HG02759 (cell line): ENCODE measurements around the gene CHRM4.
"Not testable (repeated sequence)": the region's sequence is repeated elsewhere in the genome, so short reads cannot be mapped to it uniquely, and the experiment has no call there.

Source experiments
- ATAC-seq: cut with Tn5 transposase; IDR thresholded peaks from one replicate; pipeline ENCODE4 v1.9.1; 2021; ENCODE audit warnings: mild to moderate bottlenecking, moderate library complexity; ENCODE audit not compliant: unreplicated experiment

CHRM4 gene

DNA sequence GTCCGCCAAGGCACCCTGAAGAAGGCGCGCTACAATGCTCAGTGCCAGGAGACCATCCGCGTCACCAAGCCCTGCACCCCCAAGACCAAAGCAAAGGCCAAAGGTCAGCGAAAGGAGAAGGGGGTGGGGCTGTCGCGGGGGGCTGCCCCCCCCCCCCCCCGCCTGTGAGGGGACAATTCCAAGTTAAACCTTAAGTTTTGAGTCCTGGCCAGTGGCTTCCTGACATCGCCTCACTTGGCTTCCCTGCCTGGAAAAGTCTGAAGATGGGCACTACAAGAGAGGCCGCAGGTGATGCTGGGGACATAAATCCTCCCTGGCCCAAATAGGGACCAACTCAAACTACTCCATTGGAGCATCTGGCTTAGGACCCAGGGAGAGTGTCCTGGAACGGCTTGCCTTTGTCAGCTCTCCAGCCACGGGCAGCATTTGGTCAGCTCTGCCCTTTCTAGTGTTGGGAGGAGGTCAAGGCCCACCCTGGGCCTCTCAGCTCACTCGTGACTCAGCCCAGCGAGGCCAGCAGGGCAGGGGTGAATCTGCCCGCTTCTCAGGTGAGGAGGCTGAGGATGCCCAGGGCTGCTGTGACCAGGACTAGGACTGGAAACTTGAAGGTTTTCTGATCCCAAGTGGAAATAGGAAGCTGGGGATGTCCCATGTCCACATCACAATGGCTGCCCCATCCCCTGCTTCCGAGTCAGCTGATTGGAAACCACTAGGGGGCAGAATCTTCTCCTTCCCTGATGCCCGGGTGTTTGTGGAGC, 8.8 kb downstream of the CHRM4 start:
- ATAC-seq: no peak

- ATAC-seq: no peak
These were observed 9.5 kb downstream of the CHRM4 start for GRCh38 chr11:46381819-46382645.

- peak; percentile 23 for ATAC-seq
These were observed 10.3 kb downstream of the CHRM4 start, which contains the start of gene MDK for GRCh38 chr11:46381048-46381818. Gene MDK (plus strand): TSS chr11:46381669. CDS start chr11:46382058, 389 bp downstream.

- ATAC-seq: peak; percentile 42
These were observed 11.1 kb downstream of the CHRM4 start for GRCh38 chr11:46380340-46381047.

DNA sequence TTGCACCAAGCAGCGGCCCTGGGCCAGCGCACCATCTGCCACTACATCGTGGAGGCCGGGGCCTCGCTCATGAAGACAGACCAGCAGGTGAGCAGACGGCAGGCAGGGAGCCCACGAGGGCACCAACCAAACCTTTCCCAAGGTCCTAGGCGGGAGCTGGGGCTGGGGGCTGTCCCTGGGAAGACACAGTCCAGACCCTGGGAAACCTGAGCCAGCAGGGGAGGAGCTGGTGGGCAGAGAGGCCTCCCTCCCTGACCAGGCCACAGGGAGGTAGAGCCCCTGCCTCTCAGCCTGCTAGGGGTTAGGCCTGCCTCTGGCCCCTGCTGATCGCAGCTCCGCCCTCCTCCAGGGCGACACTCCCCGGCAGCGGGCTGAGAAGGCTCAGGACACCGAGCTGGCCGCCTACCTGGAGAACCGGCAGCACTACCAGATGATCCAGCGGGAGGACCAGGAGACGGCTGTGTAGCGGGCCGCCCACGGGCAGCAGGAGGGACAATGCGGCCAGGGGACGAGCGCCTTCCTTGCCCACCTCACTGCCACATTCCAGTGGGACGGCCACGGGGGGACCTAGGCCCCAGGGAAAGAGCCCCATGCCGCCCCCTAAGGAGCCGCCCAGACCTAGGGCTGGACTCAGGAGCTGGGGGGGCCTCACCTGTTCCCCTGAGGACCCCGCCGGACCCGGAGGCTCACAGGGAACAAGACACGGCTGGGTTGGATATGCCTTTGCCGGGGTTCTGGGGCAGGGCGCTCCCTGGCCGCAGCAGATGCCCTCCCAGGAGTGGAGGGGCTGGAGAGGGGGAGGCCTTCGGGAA, 11.9 kb downstream of the CHRM4 start:
- ATAC-seq: not testable (repeated sequence)

- ATAC-seq: no peak
These were observed 12.6 kb downstream of the CHRM4 start for GRCh38 chr11:46378811-46379481.

DNA sequence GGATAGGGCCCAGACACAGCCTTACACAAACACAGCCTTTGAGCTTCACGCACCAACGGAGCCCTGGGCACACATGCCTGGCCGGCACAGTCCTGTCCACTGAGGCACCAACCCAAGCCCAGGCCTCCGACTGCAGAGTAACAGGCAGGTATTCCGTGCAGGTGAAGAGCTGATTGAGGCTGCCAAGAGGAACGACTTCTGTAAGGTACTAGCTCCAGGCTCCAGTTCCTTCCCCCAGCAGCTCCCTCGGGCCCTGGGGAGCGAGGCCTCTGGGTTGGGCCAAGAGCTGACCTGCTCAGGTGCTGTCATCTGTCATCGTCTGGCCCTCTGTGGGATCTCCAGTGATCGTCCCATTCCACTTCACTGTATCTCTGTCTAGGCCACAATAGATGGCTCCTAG, 13.3 kb downstream of the CHRM4 start:
- ATAC-seq: no peak

DNA sequence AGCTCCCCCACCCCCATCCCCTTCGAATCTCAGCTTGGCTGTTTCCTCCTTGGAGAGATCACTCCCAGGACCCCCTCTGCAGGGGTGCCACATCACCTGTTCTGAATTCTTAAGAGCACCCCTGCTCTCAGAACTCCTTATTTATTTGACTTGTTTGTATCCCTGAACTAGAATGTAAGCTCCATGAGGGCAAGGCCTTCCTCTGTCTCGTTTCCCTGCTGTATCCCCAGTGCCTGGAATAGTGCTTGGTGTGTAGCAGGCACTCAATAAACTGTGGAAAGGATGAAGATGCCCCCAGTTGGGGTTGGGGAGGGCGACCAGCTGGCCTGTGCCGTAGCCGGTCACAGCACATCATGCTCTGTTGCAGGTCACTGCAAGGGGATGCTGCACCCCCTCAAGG, 13.7 kb downstream of the CHRM4 start:
- ATAC-seq: no peak

GRCh38 chr11:46377290-46377689, 14.3 kb downstream of the CHRM4 start:
- no peak for ATAC-seq

GRCh38 chr11:46376258-46377050, 15.1 kb downstream of the CHRM4 start:
- no peak for ATAC-seq

- no peak for ATAC-seq
These were observed 16.0 kb downstream of the CHRM4 start for GRCh38 chr11:46375392-46376101.

- ATAC-seq: no peak
These were observed 16.8 kb downstream of the CHRM4 start for GRCh38 chr11:46374815-46375214.

DNA sequence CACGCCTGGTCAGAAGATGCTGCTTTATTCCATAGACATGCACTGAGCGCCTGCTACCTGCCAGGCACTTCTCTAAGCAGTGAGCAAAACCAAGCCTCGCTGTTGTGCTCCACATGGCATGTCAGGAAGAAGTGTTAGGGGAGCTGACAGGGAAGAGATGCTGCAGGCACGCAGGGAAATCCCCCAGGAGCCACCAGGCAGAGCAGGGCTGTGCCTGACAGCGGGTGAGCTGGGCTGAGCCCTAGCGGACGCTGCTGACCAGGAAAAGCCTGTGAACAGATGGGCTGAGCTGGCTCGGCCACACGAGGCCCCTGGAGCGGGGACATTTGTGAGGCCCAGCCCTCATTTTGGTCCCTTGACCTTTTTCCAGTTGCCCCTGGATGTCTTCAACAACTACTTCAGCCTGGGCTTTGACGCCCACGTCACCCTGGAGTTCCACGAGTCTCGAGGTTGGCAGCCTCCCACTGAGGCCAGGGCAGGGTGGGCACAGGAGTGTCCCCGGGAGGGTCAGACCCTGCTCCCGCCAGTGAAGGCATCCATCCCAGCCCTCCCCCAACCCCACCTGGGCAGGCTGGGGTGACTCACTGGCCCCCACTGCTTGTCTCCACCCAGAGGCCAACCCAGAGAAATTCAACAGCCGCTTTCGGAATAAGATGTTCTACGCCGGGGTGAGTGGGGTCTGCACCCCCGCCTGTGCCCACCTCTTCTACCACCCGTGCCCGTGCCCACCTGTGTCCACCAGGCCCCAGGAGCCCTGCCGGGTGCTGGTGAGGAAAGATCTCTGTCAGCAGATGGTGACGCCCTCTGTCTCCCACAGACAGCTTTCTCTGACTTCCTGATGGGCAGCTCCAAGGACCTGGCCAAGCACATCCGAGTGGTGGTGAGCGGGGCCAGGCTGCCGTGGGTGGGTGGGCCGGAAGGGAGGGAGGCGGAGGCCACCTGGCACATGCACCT, 17.5 kb downstream of the CHRM4 start:
- ATAC-seq: no peak

DNA sequence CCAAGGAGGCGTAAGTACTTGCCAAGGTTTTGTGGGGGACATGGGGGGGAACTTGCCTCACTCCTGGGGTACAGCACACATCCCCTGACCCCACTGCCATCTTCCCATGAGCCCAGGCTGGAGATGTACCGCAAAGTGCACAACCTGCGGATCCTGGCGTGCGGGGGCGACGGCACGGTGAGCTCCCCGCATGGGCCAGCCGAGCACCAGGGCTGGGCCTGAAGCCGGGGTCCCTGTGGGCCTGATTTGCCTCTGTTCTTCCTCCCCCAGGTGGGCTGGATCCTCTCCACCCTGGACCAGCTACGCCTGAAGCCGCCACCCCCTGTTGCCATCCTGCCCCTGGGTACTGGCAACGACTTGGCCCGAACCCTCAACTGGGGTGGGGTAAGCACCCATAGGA, 19.1 kb downstream of the CHRM4 start:
- not testable (repeated sequence) for ATAC-seq

GRCh38 chr11:46372086-46372485, 19.5 kb downstream of the CHRM4 start:
- ATAC-seq: no peak

DNA sequence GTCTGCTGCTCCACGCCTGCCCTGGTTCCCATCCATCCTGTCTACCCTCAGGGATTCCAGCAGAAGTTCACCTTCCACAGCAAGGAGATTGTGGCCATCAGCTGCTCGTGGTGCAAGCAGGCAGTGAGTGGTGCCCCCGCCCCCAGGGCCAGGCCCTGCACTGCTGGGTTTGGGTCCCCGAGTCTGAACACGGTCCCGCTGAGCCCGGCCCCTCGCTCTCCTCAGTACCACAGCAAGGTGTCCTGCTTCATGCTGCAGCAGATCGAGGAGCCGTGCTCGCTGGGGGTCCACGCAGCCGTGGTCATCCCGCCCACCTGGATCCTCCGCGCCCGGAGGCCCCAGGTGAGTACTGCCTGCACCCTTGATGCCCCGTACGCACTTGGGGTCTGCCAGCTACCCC, 20.3 kb downstream of the CHRM4 start:
- not testable (repeated sequence) for ATAC-seq

DNA sequence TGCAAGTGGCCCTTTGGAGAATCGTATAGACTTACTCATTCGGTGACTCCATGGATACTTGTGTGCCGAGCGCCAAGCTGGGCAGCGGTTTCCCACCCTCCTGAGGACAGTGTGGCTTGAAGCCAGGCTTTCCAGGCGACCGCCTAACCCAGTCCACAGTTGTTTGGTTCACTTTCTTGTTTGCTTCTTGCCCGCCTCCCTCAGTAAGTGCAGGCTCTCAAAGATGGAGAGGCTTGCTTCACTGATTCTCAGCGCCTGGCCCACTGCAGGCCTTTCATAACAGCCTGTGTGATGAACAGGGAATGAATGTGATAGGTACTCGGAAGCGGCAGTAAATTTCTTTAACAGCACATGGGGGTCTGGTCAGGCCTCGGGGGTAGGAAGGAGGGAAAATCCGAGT, 21.3 kb downstream of the CHRM4 start:
- no peak for ATAC-seq
